ENCODE data around the gene SGPL1. TPM values are rescaled to one million over a fixed set of nuclear protein-coding genes. Genes with fewer than 3 reads are reported as not detected.

Gene SGPL1
- total and polyA plus RNA-seq, 2 of the 8 experiments (the other 6 are each of a cell fraction or from before 2014, with no cell fraction given) = 20.5 to 51.6 TPM

- TF ChIP-seq, protein P1, sequence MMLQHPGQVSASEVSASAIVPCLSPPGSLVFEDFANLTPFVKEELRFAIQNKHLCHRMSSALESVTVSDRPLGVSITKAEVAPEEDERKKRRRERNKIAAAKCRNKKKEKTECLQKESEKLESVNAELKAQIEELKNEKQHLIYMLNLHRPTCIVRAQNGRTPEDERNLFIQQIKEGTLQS (IDR thresholded peaks at IDR 0.05; ENCODE audit: insufficient read depth, low read depth, low read length) = no peak
- TF ChIP-seq KDM1A (IDR thresholded peaks at IDR 0.05; ENCODE audit: borderline replicate concordance, low read length) = no peak
These were observed 112.4 kb downstream of the SGPL1 start (continued) for GRCh38 chr10:70928140-70928539.
